ENCODE data around the gene MC2R.

DNA sequence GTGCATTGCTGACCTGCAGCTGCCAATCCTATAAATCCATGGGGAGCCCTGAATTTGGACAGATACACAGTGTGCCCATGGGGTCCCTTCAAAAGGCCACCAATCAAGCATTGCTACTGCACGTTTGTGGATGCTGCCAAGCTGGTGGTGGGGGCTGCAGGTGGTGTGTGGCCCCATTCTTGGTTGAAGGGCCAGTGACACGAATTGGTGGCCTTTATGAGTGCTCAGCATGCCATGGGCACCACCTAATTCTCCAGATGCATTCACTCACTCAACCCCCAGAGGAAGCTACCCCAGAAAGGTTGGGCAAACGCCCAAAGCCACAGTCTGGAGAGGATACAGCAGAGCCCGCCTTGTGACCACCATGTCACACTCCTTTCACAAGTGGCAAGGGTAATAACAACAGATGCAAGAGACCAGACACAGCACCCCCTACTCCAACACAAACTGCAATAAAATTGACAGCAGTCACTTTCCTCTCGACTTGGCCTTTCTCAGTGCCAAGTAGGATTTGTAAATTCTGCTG, 27.1 kb downstream of the MC2R start:
- TF ChIP-seq CTCF (IDR thresholded peaks at IDR 0.05; ENCODE audit: poor library complexity): no peak
- no peak for TF ChIP-seq EZH2 (IDR thresholded peaks at IDR 0.05; ENCODE audit: borderline replicate concordance)
